ENCODE data around the gene SEMA3E. TPM values are rescaled to one million over a fixed set of nuclear protein-coding genes. Genes with fewer than 3 reads are reported as not detected.

The SEMA3E gene
- total and polyA plus RNA-seq, 4 donors, result 1.0 to 23.5 (median 3.1) TPM

- no peaks in the 10 kb centered on the region for H3K9me3 ChIP-seq (ENCODE audit: control insufficient read depth in 4 of 4, insufficient read depth in 3 of 4, low read length in 3 of 4)
- H3K27me3 ChIP-seq (ENCODE audit: control insufficient read depth in 3 of 3, insufficient read depth in 3 of 3, low read length in 2 of 3), result no peaks in the 10 kb centered on the region
- no peak for DNase-seq
- H3K9ac ChIP-seq (ENCODE audit: insufficient read depth in 1 of 2, low read length in 2 of 2), result no peak overlapping the region
- H3K36me3 ChIP-seq (ENCODE audit: control insufficient read depth in 4 of 4, insufficient read depth in 4 of 4, low read length in 4 of 4), result no peaks in the 10 kb centered on the region
- TF ChIP-seq CTCF (IDR thresholded peaks at IDR 0.05; ENCODE audit: control extremely low read depth, extremely low read depth), result no peak
- no peak for ATAC-seq (ENCODE audit: insufficient read depth, low FRiP score)
- no peaks in the 10 kb centered on the region for H3K4me1 ChIP-seq (ENCODE audit: control insufficient read depth in 5 of 5, insufficient read depth in 5 of 5, low read length in 5 of 5)
- WGBS, 2 donors, result 84 to 92% methylated on average over 7 of the region's 7 CpGs
- no peak overlapping the region for H3K27ac ChIP-seq (ENCODE audit: low read depth in 1 of 2, low read length in 1 of 2)
- no peak overlapping the region for H3K4me3 ChIP-seq
Measured at GRCh38 chr7:83541187-83541960, 107.6 kb downstream of the SEMA3E start.

GRCh38 chr7:83534488-83534887 is 114.5 kb downstream of the SEMA3E start:
- Histone ChIP-seq H3K9ac (ENCODE audit: insufficient read depth in 1 of 2, low read length in 2 of 2) (no peak overlapping the region), H3K27ac (ENCODE audit: low read depth in 1 of 2, low read length in 1 of 2) (no peak overlapping the region), H3K4me3 (no peak overlapping the region), H3K4me1 (ENCODE audit: control insufficient read depth in 5 of 5, insufficient read depth in 5 of 5, low read length in 5 of 5) (peaks cover 0 to 6% (median 0%) of the 10 kb centered on the region in 5 donors), H3K27me3 (ENCODE audit: control insufficient read depth in 3 of 3, insufficient read depth in 3 of 3, low read length in 2 of 3) (no peaks in the 10 kb centered on the region), H3K9me3 (ENCODE audit: control insufficient read depth in 4 of 4, insufficient read depth in 3 of 4, low read length in 3 of 4) (no peaks in the 10 kb centered on the region), H3K36me3 (ENCODE audit: control insufficient read depth in 4 of 4, insufficient read depth in 4 of 4, low read length in 4 of 4) (no peaks in the 10 kb centered on the region)
- DNase-seq (no peak), ATAC-seq (ENCODE audit: insufficient read depth, low FRiP score) (no peak)
- no peak for TF ChIP-seq CTCF (IDR thresholded peaks at IDR 0.05; ENCODE audit: control extremely low read depth, extremely low read depth)

DNA sequence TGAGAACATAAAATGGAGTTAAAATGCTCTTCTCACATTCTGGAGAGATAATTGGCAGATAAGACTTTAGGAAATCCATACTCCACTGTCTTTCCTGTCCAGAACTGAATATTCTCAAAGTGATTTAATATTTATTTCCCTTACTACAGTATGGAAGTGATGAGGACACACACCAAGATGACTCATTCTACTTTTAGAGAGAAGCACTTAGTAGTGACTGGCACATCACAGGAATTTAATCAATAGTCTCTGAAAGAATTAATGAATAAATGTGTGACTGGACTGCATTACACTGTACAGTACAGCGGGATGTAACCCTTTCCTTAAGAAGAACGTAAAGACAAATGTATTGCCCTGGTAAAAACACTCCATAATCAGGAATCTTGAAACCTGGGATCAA is 116.7 kb downstream of the SEMA3E start:
- Histone ChIP-seq H3K4me3 (no peak overlapping the region), H3K36me3 (ENCODE audit: control insufficient read depth in 4 of 4, insufficient read depth in 4 of 4, low read length in 4 of 4) (no peaks in the 10 kb centered on the region), H3K27ac (ENCODE audit: low read depth in 1 of 2, low read length in 1 of 2) (no peak overlapping the region), H3K9ac (ENCODE audit: insufficient read depth in 1 of 2, low read length in 2 of 2) (no peak overlapping the region), H3K9me3 (ENCODE audit: control insufficient read depth in 4 of 4, insufficient read depth in 3 of 4, low read length in 3 of 4) (no peaks in the 10 kb centered on the region), H3K27me3 (ENCODE audit: control insufficient read depth in 3 of 3, insufficient read depth in 3 of 3, low read length in 2 of 3) (no peaks in the 10 kb centered on the region), H3K4me1 (ENCODE audit: control insufficient read depth in 5 of 5, insufficient read depth in 5 of 5, low read length in 5 of 5) (peaks cover 0 to 6% (median 0%) of the 10 kb centered on the region in 5 donors)
- ATAC-seq (ENCODE audit: insufficient read depth, low FRiP score) (no peak), DNase-seq (peak in 1 of 3 donors; percentile 31)
- WGBS, 2 donors, result 80 to 94% methylated on average over 2 of the region's 2 CpGs
- TF ChIP-seq CTCF (IDR thresholded peaks at IDR 0.05; ENCODE audit: control extremely low read depth, extremely low read depth), result no peak

Measured in lung (tissue), 12 donors.